ENCODE measurements around the gene BORCS6. TPM values are rescaled to one million over a fixed set of nuclear protein-coding genes. Genes with fewer than 3 reads are reported as not detected.

BORCS6 gene
- total and polyA plus RNA-seq, 2 experiments from 2014 or later = 1.8 to 7.1 TPM

- DNase-seq (ENCODE audit: low spot score) = peak; percentile 54
Observed at GRCh38 chr17:8151641-8152111, 38.3 kb downstream of the BORCS6 start.

More at GRCh38 chr17:8151641-8152111, 38.3 kb downstream of the BORCS6 start:
- Histone ChIP-seq H2AFZ (peak overlapping the region; percentile 23; the same call in 1 of the 2 replicates), H4K20me1 (replicated peaks; ENCODE audit: insufficient read depth) (no peaks in the 10 kb centered on the region; the same call in 1 of the 2 replicates), H3K4me3 (peak overlapping the region; percentile 97), H3K9me2 (ENCODE audit: insufficient read depth) (no peaks in the 10 kb centered on the region), H3F3A (replicated peaks; ENCODE audit: low read depth) (peaks cover 38% of the 10 kb centered on the region; the same call in 1 of the 2 replicates), H3K79me2 (replicated peaks; ENCODE audit: insufficient read depth) (peaks cover 6% of the 10 kb centered on the region; the same call in 1 of the 2 replicates), H3K27me3 (ENCODE audit: insufficient read depth) (no peaks in the 10 kb centered on the region), H3K4me1 (ENCODE audit: insufficient read depth) (peaks cover 30% of the 10 kb centered on the region), H3K36me3 (ENCODE audit: insufficient read depth) (no peaks in the 10 kb centered on the region), H3K27ac (ENCODE audit: low read depth) (no peak overlapping the region), H3K4me2 (peak overlapping the region; percentile 100)
- Mint-ChIP-seq H3K4me1 (peaks cover 17% of the 10 kb centered on the region), H3K9me3 (no peaks in the 10 kb centered on the region; the same call in 2 of the 3 replicates), H3K27me3 (ENCODE audit: insufficient read depth, low read depth, poor library complexity) (peaks cover 27% of the 10 kb centered on the region), H3K27ac (peak overlapping the region; percentile 20; the same call in 1 of the 2 replicates), H3K4me3 (no peak overlapping the region; the same call in none of the 3 replicates), H3K36me3 (ENCODE audit: low read depth) (peaks cover 24% of the 10 kb centered on the region)
- no peak for TF ChIP-seq ZNF462 (CRISPR knock-in tag; IDR thresholded peaks at IDR 0.05)
- TF ChIP-seq STAT1 (IDR thresholded peaks at IDR 0.05; ENCODE audit: unreplicated experiment) = no peak
- no peak for TF ChIP-seq EZH2phosphoT487 (IDR thresholded peaks at IDR 0.05; ENCODE audit: unreplicated experiment)
- no peak for TF ChIP-seq REST (IDR thresholded peaks at IDR 0.05; ENCODE audit: unreplicated experiment)
- no peak for TF ChIP-seq CREB1 (CRISPR knock-in tag; IDR thresholded peaks at IDR 0.05; ENCODE audit: low read depth)
- TF ChIP-seq JUNB (IDR thresholded peaks at IDR 0.05; ENCODE audit: unreplicated experiment) = no peak
- TF ChIP-seq ZNF114 (CRISPR knock-in tag; IDR thresholded peaks at IDR 0.05) = no peak
- TF ChIP-seq POLR2AphosphoS5 (IDR thresholded peaks at IDR 0.05; ENCODE audit: low read depth) = no peak
- TF ChIP-seq EZH2 (IDR thresholded peaks at IDR 0.05; ENCODE audit: low read depth, unreplicated experiment) = no peak
- no peak for TF ChIP-seq ETS1 (IDR thresholded peaks at IDR 0.05)
- TF ChIP-seq CTCF (conservative IDR thresholded peaks at IDR 0.05; ENCODE audit: low read depth in 2 of 2) = no peak
- TF ChIP-seq ZNF331 (CRISPR knock-in tag; IDR thresholded peaks at IDR 0.05; ENCODE audit: low read depth) = no peak
- no peak for TF ChIP-seq NANOG (IDR thresholded peaks at IDR 0.05; ENCODE audit: borderline replicate concordance)
- ATAC-seq = peak; percentile 0; the same call in 1 of the 3 replicates

Data from GM23338 (cell line).